Measurements from ENCODE around the gene POLD3. TPM values are rescaled to one million over a fixed set of nuclear protein-coding genes. Genes with fewer than 3 reads are reported as not detected.

POLD3 gene
- total RNA-seq, 1 experiment from 2014 or later: 49.7 TPM

DNA sequence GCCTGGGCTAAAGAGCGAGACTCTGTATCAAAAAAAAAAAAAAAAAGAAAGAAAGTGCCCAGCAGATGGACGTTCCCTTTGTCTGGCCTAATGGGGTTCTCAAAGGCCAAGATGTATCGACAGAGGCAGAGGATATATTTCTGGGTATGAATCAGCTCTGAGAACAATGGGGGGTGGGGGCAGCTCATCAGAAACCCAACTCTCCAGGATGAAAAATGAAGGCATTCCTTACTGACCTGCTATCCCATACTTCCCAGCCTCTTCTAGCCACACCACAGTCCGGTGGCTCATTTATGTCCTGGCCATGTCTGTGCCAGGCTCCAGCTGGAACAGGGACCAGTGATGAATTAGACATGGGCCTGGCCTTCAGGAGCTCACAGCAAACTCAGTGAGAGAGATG, 15.2 kb upstream of the POLD3 start:
- H3K27me3 ChIP-seq (replicated peaks; ENCODE audit: control insufficient read depth, insufficient read depth, low read length): no peaks in the 10 kb centered on the region
- Mint-ChIP-seq H3K4me1 (ENCODE audit: low read depth, unreplicated experiment) (peaks cover 22% of the 10 kb centered on the region), H3K27me3 (ENCODE audit: insufficient read depth, unreplicated experiment) (no peaks in the 10 kb centered on the region), H3K4me3 (ENCODE audit: unreplicated experiment) (no peak overlapping the region), H3K27ac (ENCODE audit: unreplicated experiment) (no peak overlapping the region), H3K9me3 (ENCODE audit: unreplicated experiment) (no peaks in the 10 kb centered on the region), H3K36me3 (ENCODE audit: insufficient read depth, unreplicated experiment) (no peaks in the 10 kb centered on the region)
- H3K4me3 ChIP-seq (ENCODE audit: low read depth, low read length): no peak overlapping the region
- CTCF ChIA-PET: interaction anchor here (0.7 to 1.6 kb wide), 2 partner anchors 100 to 124 kb away, joined by 3 read pairs; no protein-coding TSS in a partner anchor
- DNase-seq: no peak
- POLR2A ChIA-PET: interaction anchor here (1.0 kb wide), 1 partner anchor 15 kb away, joined by 3 read pairs; the partner anchor contains the start of gene POLD3
- BruUV-seq (replicated peaks): no TSS peak
- TF ChIP-seq CTCF (IDR thresholded peaks at IDR 0.05; ENCODE audit: insufficient read depth in 1 of 2, low read depth in 1 of 2, low read length in 1 of 2, severe bottlenecking in 1 of 2, unreplicated experiment in 1 of 2): no peak
- no peaks in the 10 kb centered on the region for H3K9me3 ChIP-seq
- intact Hi-C loops (cut with micrococcal nuclease; ENCODE audit: unreplicated experiment): no loop called here
- H3K4me1 ChIP-seq: peaks cover 9% of the 10 kb centered on the region
- H3K36me3 ChIP-seq (ENCODE audit: control insufficient read depth, insufficient read depth, low read length): no peaks in the 10 kb centered on the region

- no peak for DNase-seq
- no peaks in the 10 kb centered on the region for H3K9me3 Mint-ChIP-seq (ENCODE audit: unreplicated experiment)
- H3K4me3 Mint-ChIP-seq (ENCODE audit: unreplicated experiment): no peak overlapping the region
- Histone ChIP-seq H3K9me3 (no peaks in the 10 kb centered on the region), H3K4me3 (ENCODE audit: low read depth, low read length) (no peak overlapping the region), H3K36me3 (ENCODE audit: control insufficient read depth, insufficient read depth, low read length) (no peaks in the 10 kb centered on the region), H3K27me3 (replicated peaks; ENCODE audit: control insufficient read depth, insufficient read depth, low read length) (no peaks in the 10 kb centered on the region), H3K4me1 (peaks cover 9% of the 10 kb centered on the region)
- intact Hi-C loops (cut with micrococcal nuclease; ENCODE audit: unreplicated experiment): no loop called here
- no peaks in the 10 kb centered on the region for H3K27me3 Mint-ChIP-seq (ENCODE audit: insufficient read depth, unreplicated experiment)
- H3K36me3 Mint-ChIP-seq (ENCODE audit: insufficient read depth, unreplicated experiment): no peaks in the 10 kb centered on the region
- no peak for TF ChIP-seq CTCF (IDR thresholded peaks at IDR 0.05; ENCODE audit: insufficient read depth in 1 of 2, low read depth in 1 of 2, low read length in 1 of 2, severe bottlenecking in 1 of 2, unreplicated experiment in 1 of 2)
- CTCF ChIA-PET: interaction anchor here (0.7 to 1.6 kb wide), 3 partner anchors 89 to 125 kb away, joined by 3 read pairs; no protein-coding TSS in a partner anchor
- H3K4me1 Mint-ChIP-seq (ENCODE audit: low read depth, unreplicated experiment): peaks cover 22% of the 10 kb centered on the region
- H3K27ac Mint-ChIP-seq (ENCODE audit: unreplicated experiment): no peak overlapping the region
- BruUV-seq (replicated peaks): no TSS peak
- POLR2A ChIA-PET: interaction anchor here (1.0 kb wide), 1 partner anchor 14 kb away, joined by 3 read pairs; the partner anchor contains the start of gene POLD3
These were observed 14.6 kb upstream of the POLD3 start for GRCh38 chr11:74577624-74578396.

DNA sequence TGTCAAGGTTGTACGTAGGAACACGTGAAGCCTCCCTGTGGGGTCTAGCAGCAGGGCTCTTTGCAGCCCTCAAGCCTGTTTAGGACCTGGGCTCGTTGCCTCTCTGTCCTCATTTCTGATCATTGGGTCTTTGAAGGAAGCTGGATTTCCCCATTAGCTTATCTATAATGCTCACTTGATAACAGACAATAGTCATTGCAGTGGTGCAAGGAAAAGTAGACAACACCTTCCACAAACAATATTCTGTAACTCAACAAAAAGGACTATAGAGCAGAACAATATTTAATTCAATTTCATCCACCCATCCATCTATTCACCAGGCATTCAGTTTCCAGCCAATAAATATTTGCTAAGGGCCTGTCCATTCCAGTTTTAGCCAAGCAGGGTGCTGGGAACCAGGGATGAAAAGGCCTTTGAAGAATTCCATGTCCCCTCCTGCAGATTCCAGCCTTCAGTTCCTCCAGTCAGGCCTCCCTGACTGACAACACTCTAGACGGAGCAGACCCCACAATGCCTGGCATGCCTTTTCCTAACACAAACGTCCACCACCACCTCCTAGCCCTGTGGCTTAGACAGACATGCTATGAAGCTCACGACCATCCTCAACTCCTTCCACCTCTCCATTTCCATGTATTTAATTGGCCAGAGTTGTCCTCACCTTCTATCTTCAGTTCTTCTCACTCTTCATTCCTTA, 12.7 kb upstream of the POLD3 start:
- Mint-ChIP-seq H3K27me3 (ENCODE audit: insufficient read depth, unreplicated experiment) (no peaks in the 10 kb centered on the region), H3K9me3 (ENCODE audit: unreplicated experiment) (no peaks in the 10 kb centered on the region), H3K4me1 (ENCODE audit: low read depth, unreplicated experiment) (peaks cover 22% of the 10 kb centered on the region), H3K4me3 (ENCODE audit: unreplicated experiment) (no peak overlapping the region), H3K27ac (ENCODE audit: unreplicated experiment) (peak overlapping the region; percentile 2), H3K36me3 (ENCODE audit: insufficient read depth, unreplicated experiment) (no peaks in the 10 kb centered on the region)
- BruUV-seq (replicated peaks): no TSS peak
- Histone ChIP-seq H3K27me3 (replicated peaks; ENCODE audit: control insufficient read depth, insufficient read depth, low read length) (no peaks in the 10 kb centered on the region), H3K4me3 (ENCODE audit: low read depth, low read length) (no peak overlapping the region), H3K36me3 (ENCODE audit: control insufficient read depth, insufficient read depth, low read length) (no peaks in the 10 kb centered on the region), H3K9me3 (no peaks in the 10 kb centered on the region), H3K4me1 (peaks cover 12% of the 10 kb centered on the region)
- TF ChIP-seq CTCF (IDR thresholded peaks at IDR 0.05; ENCODE audit: insufficient read depth in 1 of 2, low read depth in 1 of 2, low read length in 1 of 2, severe bottlenecking in 1 of 2, unreplicated experiment in 1 of 2): no peak
- POLR2A ChIA-PET: interaction anchor here (0.6 kb wide), 1 partner anchor 190 kb away, joined by 4 read pairs; no protein-coding TSS in a partner anchor
- DNase-seq: no peak
- CTCF ChIA-PET: interaction anchor here (0.6 to 0.7 kb wide), 2 partner anchors 117 to 168 kb away, joined by 3 to 4 read pairs; no protein-coding TSS in a partner anchor
- intact Hi-C loops (cut with micrococcal nuclease; ENCODE audit: unreplicated experiment): no loop called here

Measured in Caco-2 (cell line).